HG03565 (cell line): ENCODE measurements around the gene KIAA0040.

ENCODE experiments used
- ATAC-seq: cut with Tn5 transposase; IDR thresholded peaks from one replicate; pipeline ENCODE4 v1.9.1; 2021; ENCODE audit warnings: mild to moderate bottlenecking, moderate library complexity; ENCODE audit not compliant: unreplicated experiment

Gene KIAA0040

DNA sequence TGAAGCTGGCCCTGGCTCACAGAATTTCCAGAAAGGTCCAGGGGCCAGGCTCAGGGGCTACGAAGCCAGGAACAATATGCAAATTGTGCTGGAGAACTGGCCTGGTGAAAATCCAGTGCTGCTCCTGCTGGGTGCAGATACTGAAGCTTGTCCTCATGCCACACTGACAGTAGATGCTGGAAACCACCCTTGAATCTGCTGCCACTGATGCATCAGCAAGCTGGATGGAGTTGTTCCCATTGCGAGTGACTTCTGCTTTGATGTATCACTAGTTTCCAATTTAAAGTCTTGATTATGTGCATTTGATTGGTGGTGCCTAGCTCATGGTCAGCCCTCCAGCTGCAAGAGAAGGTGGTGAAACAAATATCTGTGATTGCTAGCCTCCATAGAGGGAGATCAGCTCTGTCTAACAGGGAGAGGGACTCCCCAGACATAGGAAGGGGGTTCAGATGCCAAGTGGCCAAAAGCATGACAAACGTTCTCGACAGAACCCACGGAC is 11.0 kb upstream of the KIAA0040 start:
- ATAC-seq: no peak

DNA sequence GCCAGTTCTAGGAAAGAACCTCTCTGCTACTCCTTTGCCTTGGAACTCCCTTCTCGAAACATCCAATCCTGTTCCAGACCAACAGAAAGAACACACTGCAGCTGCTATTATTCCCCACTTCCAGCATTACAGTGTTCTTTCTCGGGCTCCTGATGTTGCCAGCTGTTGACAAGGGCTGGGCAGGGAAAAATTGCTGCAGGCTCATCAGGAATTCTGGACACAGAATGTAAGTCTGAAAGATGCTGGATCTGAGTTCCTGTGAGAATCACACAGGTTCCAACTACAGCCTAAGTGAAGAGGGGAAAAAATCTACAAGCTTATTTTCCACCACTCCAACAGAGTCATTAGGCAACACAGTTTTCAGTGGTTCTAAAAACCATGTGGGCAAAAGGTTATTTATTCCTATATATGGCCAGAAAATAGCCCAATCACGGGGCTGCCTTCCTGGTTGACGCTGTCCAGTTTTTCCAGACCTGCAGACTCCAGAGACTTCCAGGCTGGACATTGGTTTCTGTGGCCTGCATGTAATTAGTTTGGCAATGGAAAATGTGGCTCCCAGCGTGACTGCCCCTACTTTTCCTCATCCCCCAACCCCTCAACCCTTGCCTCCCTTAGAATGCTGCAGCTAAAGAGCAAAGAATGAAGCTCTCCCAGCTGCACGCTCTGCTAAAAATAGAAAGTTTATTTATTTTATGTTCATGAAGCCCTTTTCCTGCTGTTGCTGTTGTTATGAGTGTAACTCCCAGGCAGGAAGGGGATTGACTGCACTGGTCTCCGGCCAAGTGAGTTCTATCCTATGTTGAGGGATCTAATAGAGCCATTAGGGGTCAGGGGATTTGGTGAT is 8.3 kb upstream of the KIAA0040 start:
- no peak for ATAC-seq

DNA sequence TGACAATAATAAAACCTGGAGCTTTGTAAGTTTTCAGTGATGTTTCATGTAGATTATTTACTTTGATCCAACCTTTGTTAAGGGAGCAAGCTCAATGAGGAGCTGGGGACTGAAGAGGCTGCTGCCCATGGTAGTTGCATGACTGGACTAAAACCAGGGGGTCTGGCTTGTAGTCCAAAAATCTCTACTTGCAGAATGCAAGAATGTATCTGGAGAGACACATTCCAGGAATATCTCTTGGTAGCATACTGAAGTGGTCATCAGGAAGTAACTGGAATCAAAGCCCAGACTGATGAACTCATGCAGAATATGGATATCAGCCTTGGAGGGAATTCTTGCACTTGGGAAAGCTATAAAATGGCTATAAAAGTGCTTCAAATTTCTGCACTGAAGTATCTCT is 5.8 kb upstream of the KIAA0040 start:
- no peak for ATAC-seq

DNA sequence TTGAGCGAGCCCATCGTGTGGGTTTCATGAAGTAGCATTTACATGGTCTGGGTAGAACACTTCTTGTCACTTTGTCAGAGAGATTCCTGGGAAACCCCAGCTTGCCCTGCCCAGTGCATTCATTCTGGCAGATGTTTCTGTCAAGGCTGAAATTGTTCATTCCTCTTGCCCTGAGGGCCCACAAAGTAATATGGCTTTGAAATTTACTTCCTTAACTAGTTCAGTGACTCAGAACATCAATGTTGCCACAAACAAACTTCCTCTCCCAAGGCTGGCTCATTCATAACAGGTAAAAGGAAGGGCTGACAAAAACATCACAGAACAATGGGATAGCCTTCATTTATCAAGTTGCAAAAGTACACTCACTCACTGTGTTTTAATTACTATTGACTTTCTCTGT is 5.0 kb upstream of the KIAA0040 start:
- ATAC-seq: no peak

DNA sequence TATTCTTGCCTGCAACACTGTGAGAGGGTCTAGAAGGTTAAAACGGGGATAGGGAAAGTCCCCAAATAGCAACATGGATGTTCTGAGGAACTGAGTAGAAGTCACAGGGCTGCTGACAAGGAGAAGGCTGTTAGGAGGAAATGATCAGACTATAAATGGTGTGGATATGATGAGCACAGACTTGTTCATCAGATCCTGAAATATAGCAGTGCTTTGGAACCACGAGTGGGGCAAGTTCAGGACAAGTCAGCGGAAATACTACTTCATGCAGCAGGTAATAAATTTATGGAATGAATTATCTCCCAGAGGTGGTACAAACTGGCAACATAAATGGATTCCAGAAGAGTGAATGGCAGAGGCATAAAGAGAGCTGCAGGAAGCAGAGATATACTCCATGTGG is 3.2 kb upstream of the KIAA0040 start:
- ATAC-seq: no peak

GRCh38 chr1:175195281-175195680 is 2.7 kb upstream of the KIAA0040 start:
- ATAC-seq: no peak

GRCh38 chr1:175193527-175193910 is 943 bp upstream of the KIAA0040 start:
- ATAC-seq: no peak

DNA sequence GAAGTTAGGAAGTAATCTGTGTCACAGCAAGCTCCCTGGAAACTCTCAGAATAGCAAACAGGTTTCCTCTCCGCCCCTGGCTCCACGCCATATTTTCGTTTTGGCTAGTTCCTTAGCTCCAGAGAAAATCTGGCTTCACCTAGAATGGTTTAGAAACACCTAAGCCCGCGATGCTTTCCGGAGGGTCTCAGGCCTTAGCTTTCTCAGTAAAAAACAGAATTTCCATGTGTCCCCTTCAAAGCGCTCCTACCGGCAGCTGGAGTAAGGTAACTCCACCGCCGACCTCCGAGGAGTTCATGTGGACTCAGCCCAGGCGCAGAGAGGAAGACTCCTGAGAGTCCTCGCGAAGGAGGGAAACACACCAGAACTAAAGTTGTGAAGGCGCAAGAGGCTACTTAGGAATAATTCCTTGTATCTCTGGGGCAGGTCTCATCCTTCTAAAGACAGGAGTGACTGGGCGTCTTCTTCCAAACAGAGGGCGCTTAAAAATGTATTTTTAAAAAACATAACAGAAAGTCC is 406 bp downstream of the KIAA0040 start:
- no peak for ATAC-seq

GRCh38 chr1:175191659-175192058 is 917 bp downstream of the KIAA0040 start:
- no peak for ATAC-seq

- peak; percentile 58 for ATAC-seq
Measured at GRCh38 chr1:175188936-175189335, 3.6 kb downstream of the KIAA0040 start.

GRCh38 chr1:175186433-175187160 is 6.0 kb downstream of the KIAA0040 start:
- no peak for ATAC-seq

DNA sequence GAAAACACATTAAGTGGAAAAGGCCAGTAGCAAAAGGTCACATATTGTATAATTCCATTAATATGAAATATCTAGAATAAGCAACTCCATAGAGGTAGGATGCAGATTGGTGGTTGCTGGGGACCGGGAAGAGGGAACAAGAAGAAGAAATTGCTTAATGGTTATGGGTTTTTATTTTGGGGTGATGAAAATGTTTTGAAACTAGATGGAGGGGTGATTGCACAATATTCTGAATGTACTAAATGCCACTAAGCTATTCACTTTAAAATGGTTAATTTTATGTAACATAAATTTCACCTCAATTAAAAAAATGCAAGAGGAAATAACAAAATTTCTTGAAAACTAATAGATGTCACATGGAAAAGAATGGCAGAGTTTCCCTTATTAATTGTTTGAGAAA is 6.7 kb downstream of the KIAA0040 start:
- ATAC-seq: no peak

DNA sequence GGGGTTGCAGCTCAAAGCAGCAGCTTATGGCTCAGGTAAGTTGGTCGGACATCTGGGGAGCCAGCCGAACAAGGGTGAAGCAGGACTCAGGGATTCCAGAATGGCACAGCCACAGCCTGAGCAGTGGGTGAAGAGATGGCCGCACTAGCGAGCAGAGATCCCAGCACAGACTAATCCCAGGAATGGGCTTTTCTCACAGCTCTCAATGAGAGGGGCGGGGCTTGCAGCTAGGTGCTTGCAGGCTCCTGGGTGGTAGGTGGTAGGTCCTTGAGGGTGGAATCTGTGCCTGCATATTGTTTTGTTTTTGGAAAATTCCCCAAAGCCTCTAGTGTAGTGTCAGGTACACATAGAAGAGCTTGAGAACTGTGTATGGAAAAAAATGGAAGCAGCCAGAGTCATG is 9.0 kb downstream of the KIAA0040 start:
- ATAC-seq: no peak

- ATAC-seq: no peak
Measured at GRCh38 chr1:175182201-175182746, 10.3 kb downstream of the KIAA0040 start.

GRCh38 chr1:175179837-175180590 is 12.6 kb downstream of the KIAA0040 start:
- ATAC-seq: no peak

GRCh38 chr1:175178456-175178855 is 14.1 kb downstream of the KIAA0040 start:
- ATAC-seq: no peak

DNA sequence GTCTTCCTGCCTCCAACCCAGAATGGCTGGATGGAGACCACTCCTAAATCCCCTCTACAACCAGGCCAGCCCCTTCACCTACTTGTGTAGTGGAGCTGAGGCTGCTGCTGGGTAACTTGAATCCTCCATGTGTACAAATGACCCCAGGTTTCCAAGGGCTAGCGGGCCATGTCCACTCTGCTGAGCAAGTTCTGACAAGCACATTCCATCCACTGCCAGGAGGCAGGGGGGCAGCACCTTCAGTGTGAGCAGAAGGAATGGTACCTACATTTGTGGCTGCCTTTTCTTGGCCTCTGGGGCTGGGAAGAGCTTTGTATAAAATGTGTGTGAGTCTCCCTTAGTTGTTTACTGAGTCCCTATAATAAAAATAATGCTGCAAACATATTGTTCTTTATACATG is 14.5 kb downstream of the KIAA0040 start:
- ATAC-seq: no peak

DNA sequence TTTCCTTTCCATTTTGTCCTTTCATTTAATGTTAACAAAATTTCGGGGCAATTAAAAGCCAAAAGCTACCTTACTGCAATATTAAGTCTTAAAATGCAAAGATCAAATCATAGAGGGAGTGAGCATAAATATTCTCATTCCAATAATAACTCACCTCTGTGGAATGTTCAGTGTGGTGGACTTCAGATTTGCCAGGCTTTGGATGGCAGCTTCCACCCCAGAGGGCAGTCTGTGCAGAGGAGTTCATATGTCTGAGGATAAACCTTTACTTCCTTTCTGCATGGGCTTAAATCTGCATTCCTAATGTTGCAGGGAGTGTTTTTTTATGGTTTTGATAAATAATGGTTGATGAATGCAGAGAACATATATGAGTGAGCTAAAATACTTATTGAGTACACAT is 16.3 kb downstream of the KIAA0040 start:
- no peak for ATAC-seq

- ATAC-seq: peak; percentile 86
Measured at GRCh38 chr1:175174309-175175102, 18.1 kb downstream of the KIAA0040 start.

DNA sequence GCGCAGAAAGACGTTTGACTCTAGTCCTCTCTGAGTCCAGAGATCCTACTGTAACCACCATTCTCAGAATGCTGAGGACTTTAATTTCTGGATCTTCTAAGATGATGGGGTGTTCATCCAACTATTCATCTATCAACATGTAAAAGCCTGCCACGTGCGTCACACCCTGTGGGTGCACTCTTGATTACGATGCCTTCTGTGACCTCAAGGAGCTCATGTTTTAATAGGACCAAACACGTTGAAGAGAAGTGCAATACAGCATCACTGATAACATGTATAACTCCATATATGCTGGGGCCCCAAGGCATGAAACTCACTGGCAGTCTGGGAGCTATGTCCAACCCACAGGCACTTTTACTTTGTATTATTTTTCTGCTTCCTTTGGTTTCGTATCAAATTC is 19.0 kb downstream of the KIAA0040 start:
- no peak for ATAC-seq
